ENCODE data around the gene DGKH.
"Not testable (repeated sequence)": the region's sequence is repeated elsewhere in the genome, so short reads cannot be mapped to it uniquely, and the experiment has no call there.

The DGKH gene

GRCh38 chr13:42114278-42114677, 65.8 kb downstream of the DGKH start:
- DNase-seq = no peak

GRCh38 chr13:42114912-42115311, 66.5 kb downstream of the DGKH start:
- no peak for DNase-seq

- DNase-seq = no peak
Measured at GRCh38 chr13:42116225-42116624, 67.8 kb downstream of the DGKH start.

GRCh38 chr13:42119041-42119440, 70.6 kb downstream of the DGKH start:
- no peak for DNase-seq

DNA sequence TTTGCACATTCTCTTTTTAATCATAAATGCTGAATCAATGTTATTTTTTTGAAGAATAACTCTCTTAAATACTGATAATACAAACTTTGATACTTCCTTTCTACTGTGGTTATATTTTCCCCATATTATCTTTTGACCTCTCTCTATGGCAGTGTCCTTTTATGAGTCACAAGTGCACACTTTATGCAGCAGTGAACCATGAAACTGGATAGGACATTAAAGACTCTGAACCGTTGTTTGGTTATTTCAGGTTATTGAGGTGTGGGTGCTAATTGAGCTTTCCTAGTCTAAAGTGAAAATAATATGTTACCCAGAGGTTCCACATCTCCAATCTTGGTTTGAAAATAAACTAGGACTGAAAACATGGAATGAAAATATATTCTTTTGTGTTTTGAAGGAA, 71.4 kb downstream of the DGKH start:
- DNase-seq = no peak

- no peak for DNase-seq
Measured at GRCh38 chr13:42123600-42123999, 75.2 kb downstream of the DGKH start.

- no peak for DNase-seq
Measured at GRCh38 chr13:42125046-42125445, 76.6 kb downstream of the DGKH start.

- DNase-seq = no peak
Measured at GRCh38 chr13:42127047-42127446, 78.6 kb downstream of the DGKH start.

DNA sequence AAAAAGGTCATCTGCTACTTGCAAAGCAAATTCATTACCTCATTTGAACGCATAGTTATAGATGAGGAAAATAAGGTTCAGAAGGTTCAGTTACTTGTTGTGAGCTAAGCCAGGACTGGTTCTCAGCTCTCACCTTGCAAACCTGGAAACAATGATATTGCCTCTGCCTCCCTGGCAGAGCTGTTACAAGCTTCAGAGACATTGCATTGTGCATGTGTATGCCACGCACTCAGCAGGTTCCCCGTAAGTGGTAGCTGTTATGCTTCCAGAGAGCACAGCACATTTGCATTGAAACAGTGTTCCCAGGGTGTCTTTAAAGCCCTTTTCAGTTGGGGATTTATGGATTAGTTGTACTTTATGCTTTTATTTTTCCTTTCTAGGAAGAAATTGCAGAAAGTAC, 80.6 kb downstream of the DGKH start:
- no peak for DNase-seq

- no peak for DNase-seq
Measured at GRCh38 chr13:42136518-42136917, 88.1 kb downstream of the DGKH start.

DNA sequence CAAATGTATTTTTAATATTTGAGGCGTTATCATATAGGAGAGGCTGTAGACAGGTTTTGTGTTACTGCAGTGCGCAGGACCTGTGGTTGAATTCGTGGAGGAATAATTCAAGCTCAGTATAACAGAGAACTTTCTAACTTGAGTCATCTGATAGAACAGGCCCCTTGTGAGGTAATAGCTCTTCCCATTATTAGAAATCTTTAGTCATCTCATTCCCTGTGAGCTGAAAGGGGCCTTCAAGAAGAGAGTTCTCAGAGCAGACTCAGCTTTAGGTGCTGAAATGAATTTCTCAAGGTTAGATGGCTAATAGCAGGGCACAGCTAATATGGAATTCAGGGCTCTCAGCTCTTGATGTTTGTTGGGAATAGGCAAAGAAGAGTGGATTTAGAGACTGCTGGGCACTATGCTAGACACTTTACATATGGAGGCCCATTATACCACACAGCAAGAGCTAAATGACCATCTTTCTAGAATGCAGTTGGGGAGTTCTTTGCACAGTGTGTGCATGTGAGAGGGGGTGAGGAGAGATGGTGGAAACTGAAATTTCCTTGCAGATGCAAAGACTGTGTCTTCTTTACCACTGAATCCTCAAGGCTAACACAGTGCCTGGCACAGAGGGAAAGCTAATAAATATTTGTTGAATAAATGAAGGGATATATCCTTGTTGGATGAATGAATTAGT, 89.5 kb downstream of the DGKH start:
- DNase-seq = no peak

DNA sequence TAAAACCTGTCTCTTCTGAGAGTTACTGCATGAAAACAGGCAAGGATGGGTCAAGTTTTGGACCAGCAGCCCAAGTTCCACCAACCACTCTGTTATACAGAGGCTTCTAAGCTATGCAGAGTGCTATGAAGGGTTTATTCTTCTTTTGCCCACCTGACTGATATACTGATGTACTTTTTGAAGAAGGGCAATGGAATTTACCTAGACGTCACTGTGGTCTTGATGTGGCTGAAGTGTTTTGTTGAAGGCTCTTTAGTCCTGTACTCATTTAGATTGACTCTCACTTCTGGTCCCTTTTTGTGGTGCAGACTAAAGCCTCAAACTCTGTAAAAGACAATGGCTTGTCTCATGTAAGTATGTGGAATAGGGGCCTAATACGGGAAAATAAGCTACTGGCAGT, 92.0 kb downstream of the DGKH start:
- no peak for DNase-seq

DNA sequence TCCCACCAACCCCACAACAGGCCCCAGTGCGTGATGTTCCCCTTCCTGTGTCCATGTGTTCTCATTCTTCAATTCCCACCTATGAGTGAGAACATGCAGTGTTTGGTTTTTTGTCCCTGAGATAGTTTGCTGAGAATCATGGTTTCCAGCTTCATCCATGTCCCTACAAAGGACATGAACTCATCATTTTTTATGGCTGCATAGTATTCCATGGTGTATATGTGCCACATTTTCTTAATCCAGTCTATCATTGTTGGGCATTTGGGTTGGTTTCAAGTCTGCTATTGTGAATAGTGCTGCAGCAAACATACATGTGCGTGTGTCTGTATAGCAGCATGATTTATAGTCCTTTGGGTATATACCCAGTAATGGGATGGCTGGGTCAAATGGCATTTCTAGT, 92.6 kb downstream of the DGKH start:
- not testable (repeated sequence) for DNase-seq

DNA sequence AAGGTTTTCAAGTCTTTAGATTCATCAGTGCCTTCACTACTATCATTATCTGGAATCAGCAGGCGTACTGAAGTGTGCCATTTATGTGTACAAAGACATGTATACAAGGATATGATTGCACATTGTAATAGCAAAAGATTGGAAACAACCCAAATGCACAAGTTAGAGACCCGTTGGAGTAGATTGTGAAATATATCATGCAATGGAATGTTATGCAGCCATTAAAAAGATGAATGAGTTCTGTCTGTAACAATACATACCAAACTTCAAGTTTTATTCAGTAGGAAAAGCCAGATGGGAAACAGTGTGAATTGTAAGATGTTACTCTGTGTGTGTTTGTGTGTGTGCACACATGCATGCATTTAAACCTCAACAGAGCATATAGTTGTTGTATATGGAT, 97.9 kb downstream of the DGKH start:
- DNase-seq = no peak

DNA sequence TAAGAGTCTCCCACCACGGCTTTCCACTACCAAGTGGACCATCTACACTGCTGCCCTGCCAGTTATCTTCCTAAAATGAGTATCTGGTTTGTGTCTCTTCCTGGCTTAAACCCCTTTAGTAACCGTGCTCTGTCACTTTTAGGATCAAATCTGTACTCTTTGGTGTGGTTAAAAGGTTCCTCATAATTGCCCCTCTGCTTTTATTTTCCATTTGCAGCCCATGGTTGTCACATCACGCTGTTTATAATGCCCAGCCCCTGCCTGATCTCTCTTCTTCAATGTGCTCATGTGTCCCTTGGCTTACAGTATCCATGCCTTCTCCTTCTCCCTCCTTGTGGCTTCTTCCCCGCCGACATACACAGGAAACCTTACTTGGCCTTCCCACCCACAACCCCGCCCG, 100.1 kb downstream of the DGKH start:
- no peak for DNase-seq

DNA sequence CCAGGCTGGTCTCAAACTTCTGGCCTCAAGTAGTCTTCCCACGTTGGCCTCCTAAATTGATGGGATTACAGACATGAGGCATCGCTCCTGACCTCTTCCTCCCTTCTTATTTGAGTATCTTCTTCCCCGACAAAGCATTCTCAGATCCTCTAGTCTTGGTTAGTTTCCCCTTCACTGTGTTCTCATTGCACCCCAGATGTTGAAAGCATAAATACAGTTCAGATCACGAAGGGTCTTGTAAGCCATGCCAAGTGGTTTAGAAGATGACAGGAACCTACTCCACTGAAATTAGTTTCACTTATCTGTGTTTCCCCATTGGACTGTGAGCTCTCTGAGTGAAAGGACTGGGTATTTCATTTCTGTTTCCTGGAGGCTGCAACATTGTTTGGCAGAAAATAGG, 100.7 kb downstream of the DGKH start:
- no peak for DNase-seq

- no peak for DNase-seq
Measured at GRCh38 chr13:42151781-42152180, 103.3 kb downstream of the DGKH start.

- DNase-seq = no peak
Measured at GRCh38 chr13:42152495-42152894, 104.0 kb downstream of the DGKH start.

GRCh38 chr13:42153199-42154113, 105.0 kb downstream of the DGKH start:
- DNase-seq = no peak

DNA sequence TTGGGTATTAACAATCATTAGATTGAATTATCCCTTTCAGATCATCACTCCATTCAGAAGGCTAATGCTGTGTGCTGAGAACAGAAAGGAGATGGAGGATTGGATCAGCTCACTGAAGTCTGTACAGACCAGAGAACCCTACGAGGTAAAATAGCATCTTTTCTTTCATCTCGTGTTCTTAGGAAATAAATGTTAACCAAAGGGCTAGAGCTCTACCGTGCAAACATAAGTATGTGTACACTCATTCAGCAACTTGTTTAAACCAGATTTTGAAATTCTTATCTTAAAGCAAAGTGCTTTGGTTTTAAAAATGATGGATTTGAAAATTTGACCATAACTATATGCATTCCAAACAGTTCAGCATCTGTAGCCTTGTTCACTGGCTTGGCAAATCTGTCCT, 106.8 kb downstream of the DGKH start:
- no peak for DNase-seq

- DNase-seq = not testable (repeated sequence)
Measured at GRCh38 chr13:42163338-42163737, 114.9 kb downstream of the DGKH start.

DNA sequence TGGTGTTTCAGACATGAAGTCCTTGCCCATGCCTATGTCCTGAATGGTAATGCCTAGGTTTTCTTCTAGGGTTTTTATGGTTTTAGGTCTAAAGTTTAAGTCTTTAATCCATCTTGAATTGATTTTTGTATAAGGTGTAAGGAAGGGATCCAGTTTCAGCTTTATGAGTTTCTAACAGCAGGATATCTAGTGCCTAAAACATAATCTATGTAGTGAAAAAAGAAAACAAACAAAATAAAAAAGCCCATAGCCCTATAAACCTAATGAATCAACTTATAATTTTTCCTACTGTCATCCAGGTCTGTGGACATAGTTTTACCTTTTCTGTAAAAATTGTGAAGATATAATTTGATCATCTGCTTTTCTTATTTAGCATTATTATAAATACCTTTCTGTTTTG, 115.5 kb downstream of the DGKH start:
- DNase-seq = not testable (repeated sequence)

GRCh38 chr13:42164557-42165125, 116.2 kb downstream of the DGKH start:
- no peak for DNase-seq

DNA sequence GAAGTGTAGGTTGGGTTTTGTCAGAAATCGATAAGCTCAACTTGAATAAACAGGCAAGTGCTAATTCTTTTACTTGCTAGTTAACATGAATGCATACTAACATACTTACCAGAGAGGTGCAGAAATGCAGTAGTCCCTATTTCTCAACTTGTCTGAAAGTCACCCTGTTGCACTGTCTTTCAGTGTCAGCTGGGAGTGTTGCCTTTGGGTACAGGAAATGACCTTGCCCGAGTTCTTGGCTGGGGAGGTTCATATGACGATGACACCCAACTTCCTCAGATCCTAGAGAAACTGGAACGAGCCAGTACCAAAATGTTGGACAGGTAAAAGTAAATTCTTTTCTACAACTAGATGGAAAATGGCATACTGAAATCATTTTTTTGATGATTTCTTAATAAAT, 120.0 kb downstream of the DGKH start:
- DNase-seq = no peak
